ENCODE data around the gene GTF3C1.

DNA sequence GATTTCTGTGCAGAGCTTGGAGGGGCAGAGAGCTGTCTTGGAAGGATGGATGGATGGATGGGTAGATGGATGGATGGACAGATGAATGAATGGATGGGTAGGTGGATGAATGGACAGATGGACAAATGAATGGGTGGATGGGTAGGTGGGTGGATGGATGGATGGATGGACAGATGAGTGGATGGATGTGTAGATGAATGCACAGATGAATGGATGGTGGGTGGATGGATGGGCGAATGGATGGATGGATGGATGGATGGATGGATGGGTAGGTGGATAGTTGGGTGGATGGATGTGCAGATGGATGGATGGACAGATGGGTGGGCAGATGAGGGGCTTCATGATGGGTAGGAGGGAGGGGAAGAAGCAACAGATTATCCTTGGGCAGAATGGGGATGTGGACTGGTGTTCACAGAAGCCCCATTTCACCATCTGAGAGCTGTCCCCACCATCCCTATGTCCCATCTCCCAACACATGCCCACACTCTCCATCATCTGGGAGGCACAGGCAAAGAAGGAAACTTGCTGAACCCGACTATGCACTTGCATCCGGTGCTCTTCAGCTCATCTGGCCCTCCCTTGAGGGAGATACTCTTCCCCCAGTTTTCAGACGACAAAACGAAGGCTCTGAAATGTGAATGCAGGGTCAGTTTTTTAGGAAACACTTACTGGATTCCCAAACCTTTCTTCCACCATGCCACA lies 90.6 kb downstream of the GTF3C1 start:
- TF ChIP-seq POLR2AphosphoS5 (IDR thresholded peaks at IDR 0.05) (no peak), EP300 (IDR thresholded peaks at IDR 0.05) (no peak), POLR2A (IDR thresholded peaks at IDR 0.05) (no peak)
- TF ChIP-seq, protein P1, sequence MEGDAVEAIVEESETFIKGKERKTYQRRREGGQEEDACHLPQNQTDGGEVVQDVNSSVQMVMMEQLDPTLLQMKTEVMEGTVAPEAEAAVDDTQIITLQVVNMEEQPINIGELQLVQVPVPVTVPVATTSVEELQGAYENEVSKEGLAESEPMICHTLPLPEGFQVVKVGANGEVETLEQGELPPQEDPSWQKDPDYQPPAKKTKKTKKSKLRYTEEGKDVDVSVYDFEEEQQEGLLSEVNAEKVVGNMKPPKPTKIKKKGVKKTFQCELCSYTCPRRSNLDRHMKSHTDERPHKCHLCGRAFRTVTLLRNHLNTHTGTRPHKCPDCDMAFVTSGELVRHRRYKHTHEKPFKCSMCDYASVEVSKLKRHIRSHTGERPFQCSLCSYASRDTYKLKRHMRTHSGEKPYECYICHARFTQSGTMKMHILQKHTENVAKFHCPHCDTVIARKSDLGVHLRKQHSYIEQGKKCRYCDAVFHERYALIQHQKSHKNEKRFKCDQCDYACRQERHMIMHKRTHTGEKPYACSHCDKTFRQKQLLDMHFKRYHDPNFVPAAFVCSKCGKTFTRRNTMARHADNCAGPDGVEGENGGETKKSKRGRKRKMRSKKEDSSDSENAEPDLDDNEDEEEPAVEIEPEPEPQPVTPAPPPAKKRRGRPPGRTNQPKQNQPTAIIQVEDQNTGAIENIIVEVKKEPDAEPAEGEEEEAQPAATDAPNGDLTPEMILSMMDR (IDR thresholded peaks at IDR 0.05): no peak
